GM12864 (cell line): ENCODE measurements around the gene PCED1B.

Experiments
- DNase-seq: peaks from one replicate; pipeline ENCODE4 v3.0.0-alpha.2; 2011; ENCODE audit warnings: low read depth
- H3K4me3 ChIP-seq: 2 replicates; pipeline ENCODE4 v1.5.1; 2011; ENCODE audit warnings: mild to moderate bottlenecking, low read depth, low read length, control low read depth
- CTCF ChIP-seq: IDR thresholded peaks from 2 replicates; pipeline ENCODE4 v1.5.1; 2011; ENCODE audit warnings: low read depth, mild to moderate bottlenecking, moderate library complexity, low read length, control low read depth, inconsistent platforms; ENCODE audit errors: missing control alignments

The PCED1B gene

DNA sequence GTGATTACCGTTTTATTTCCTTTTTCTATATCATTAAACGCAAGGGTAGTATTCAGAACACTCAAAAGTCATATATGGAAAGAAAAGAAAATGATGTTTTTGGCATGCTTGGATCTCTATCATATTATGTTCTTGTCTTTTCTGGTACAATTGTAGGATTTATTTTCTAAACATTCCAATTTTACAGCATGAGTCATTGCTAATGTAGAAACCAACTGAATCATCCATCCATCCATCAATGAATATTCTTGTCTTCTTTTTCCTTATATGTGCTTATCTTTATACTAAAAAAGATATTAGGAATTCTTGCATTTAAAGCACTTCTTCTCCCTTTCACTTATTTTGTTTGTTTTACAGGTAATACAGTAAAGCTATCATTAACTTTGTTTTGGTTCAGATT lies 20.7 kb downstream of the PCED1B start:
- no peak for TF ChIP-seq CTCF
- H3K4me3 ChIP-seq = no peak overlapping the region
- no peak for DNase-seq

- H3K4me3 ChIP-seq = no peak overlapping the region
- no peak for TF ChIP-seq CTCF
- no peak for DNase-seq
These were observed 23.0 kb downstream of the PCED1B start for GRCh38 chr12:47102406-47102805.

DNA sequence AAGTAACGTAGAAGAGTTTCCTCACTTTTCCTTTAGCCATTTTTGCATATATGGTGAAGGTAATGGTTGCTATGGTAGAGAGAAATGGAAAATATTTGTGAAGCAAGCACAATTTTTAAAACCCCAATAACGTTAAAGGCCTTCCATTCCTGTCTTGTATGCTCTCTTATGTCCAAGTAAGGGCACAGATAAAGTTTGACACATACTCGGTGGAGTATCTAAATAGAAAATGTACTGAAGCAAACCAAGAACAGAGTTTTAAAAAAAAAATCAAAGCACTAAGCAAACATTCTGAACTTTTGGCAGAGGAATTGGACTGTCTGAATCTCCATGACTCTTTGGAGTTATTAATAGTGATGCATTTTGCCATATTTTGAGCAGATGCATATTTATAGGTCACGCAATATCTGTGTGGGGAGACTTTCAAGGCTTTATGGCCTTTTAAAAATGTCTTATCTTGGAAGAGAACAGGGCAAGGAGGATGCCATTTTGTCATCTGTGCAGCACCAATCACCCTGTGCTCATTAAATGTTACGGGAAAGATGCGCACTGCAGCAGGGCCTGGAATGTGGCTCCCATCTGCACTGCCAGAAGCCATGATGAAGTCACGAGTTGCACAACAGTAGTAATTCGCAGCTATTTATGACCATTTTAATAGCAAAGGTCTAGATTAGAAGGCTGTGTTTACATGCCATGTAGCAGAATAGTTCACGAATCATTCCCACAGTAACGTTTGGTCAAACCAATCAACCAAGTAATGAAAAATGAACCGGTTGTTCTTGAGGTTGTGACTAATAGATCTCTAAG lies 23.6 kb downstream of the PCED1B start:
- no peak for DNase-seq
- no peak for TF ChIP-seq CTCF
- no peak overlapping the region for H3K4me3 ChIP-seq

DNA sequence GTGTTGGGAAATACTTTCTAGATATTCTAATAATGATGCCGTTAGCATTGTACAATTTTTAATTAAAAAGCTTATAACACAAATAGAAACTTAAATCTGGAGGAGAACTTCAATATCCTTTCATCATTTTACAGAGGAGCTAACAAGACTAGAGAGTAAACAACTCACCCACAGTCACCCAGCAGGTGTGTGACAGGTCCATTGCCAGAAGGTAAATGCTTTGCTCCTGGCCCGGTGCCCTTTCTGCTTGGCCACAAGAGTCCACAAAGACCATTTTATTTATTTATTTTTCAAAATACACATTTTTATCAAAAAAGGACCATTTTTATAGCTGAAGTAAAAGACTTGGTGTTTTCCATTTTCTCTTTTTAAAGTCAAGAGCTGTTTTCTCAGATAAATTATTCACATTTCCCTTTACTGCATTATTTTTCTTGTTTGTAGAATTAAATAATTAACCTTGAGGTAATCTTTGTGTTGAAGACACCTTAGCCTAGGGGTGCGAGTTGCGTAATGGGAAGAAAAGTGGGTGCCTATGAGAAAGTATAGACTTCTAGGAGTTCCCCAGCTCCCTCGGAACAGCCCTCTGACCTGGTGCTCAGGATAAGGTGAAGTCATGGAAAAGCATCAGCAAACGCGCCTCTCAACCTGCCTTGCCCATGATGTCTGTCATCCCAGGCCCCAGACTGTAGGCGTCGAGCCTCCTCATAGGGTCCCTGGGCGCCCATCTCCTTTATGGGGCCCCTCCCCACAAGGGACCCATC lies 26.7 kb downstream of the PCED1B start:
- DNase-seq = no peak

DNA sequence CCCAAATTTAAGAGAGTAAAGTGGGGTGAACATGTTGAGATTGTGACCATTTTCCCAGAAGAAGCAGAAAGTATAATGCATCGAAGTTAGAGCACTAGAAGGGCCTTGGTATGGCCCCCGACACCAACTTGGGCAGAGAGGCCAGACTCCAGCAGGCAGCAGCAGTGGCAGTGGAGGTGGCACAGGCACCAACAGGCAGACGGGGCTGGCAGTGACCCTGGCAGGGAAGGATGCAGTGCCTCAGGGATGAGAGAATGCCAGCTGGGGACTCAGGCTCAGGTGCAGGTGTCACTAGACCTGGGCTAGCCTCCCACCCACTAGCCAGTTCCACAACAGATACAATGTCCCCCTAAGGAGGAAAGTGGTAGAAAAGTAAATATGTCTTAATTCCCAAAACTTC lies 28.0 kb downstream of the PCED1B start:
- TF ChIP-seq CTCF = no peak
- DNase-seq = no peak
- H3K4me3 ChIP-seq = no peak overlapping the region

More for the DNA sequence above, 26.7 kb downstream of the PCED1B start:
- TF ChIP-seq CTCF = no peak
- no peak overlapping the region for H3K4me3 ChIP-seq

GRCh38 chr12:47107926-47108325 lies 28.5 kb downstream of the PCED1B start:
- DNase-seq = no peak
- H3K4me3 ChIP-seq = no peak overlapping the region
- TF ChIP-seq CTCF = no peak
